ENCODE measurements around the gene COX7A2L. TPM values are rescaled to one million over a fixed set of nuclear protein-coding genes. Genes with fewer than 3 reads are reported as not detected.

The COX7A2L gene
- polyA plus RNA-seq, 5 donors, result 175 to 200 (median 186) TPM

- DNase-seq, result no peak
Observed at GRCh38 chr2:42324244-42324643, 36.8 kb downstream of the COX7A2L start.

GRCh38 chr2:42321452-42322064, 39.5 kb downstream of the COX7A2L start:
- DNase-seq, result no peak

DNA sequence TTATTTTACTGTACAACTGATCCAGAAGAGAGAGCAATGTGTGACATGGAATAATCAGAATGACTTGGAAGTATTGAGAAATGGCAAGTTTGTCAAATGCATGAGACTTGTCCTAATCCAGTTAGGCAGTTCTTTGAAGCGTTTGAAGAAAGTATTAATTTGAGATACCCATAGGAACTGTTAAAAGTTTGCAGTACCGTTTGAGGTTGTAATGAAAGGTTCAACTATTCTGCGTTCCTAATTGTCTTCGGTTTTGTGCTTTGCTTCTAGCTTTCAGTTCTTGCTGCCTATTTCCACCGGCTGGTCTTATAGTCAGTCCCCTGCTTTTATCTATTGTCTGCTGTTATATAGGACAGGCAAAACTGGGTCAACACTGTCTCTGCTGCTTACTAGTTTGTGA, 41.8 kb downstream of the COX7A2L start:
- DNase-seq, result no peak

DNA sequence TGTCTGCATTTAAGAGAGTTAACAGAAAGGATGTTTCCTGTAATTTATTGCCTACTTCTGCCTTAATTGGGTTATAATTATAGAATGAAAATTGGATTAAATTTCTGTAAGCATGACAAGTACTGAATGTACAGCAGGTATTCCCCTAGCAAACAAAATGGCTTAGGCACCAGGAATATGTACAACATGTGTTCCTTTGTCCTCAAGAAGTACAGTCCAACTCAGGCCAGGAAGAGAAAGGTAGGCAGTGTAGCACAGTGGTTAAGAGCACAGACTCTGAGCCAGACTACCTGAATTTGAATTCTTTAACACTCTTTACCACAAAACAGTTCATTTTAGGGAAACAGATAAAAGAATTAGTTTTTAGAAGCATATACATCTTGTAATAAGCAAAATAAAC, 43.1 kb downstream of the COX7A2L start:
- DNase-seq, result no peak

DNA sequence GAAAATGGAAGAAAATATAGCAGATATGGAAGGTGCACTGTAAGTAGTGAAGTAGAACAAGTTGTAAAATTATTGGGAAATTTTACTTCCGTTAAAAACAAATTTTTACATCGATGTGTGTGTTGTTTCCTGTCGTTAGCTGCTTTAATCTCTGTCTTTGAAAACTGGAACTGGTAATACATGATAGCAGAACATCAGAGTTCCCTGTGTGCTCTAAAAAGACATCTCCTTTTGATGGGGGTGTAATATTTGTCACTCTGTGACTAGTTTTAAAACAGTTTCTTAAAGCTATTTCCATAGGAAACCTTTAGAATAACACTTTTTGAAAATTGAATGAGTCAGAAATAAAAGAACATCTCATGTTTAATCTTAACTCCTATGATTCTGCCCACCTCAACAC, 43.5 kb downstream of the COX7A2L start:
- no peak for DNase-seq

GRCh38 chr2:42316910-42317309, 44.1 kb downstream of the COX7A2L start:
- DNase-seq, result no peak

GRCh38 chr2:42315844-42316470, 45.1 kb downstream of the COX7A2L start:
- peak; percentile 55 to 60 for DNase-seq

GRCh38 chr2:42314892-42315468, 46.0 kb downstream of the COX7A2L start:
- DNase-seq, result no peak

DNA sequence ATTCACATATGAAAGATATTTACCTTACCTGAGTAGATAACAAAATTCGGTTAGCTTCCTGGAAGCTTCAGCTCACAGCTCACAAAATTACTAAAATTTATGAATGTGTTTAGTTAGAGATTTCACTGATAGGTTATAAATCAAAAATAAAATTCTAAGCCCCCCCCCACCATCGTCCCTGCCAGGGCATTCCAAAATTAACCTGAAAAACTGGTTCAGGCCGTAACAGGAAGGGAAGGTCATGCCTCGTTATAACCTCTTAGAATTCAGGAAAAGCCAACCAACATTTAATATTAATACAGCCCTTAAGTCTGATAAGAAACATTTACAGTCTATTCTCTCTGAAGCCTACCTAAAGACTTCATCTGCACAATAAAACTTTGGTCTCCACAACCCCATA, 48.9 kb downstream of the COX7A2L start:
- no peak for DNase-seq

DNA sequence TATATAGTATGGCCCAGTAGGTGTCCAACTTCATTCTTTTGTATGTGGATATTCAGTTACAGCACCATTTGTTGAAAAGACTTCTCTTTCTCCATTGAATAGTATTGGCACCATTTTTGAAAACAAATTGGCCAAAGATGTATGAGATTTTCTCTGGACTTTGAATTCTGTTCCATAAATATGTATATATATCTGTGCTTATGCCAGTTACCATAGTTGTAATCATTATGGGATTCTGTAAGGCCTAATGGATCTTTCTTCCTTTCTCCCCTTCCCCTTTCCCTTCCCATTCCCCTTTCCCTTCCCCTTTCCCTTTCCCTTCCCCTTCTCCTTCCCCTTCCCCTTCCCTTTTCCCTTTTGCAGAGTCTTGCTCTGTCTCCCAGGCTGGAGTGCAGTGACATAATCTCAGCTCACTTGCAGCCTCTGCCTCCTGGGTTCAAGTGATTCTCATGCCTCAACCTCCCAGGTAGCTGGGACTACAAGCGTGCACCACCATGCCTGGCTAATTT, 51.0 kb downstream of the COX7A2L start:
- no peak for DNase-seq

DNA sequence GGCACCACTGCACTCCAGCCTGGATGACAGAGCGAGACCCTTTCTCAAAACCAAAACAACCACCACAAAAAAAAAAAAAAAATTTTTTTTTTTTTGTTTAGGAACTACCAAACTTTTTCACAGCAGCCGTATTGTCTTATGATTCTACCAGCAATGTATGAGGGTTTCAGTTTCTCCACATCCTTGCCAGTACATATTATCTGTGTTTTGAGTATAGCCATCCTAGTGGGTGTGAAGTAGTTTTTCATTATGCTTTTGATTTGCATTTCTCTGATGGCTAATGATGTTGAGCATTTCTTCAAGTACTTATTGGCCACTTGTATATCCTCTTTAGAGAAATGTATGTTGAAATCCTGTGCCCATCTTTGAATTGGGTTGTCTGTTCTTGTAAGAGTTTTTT, 51.7 kb downstream of the COX7A2L start:
- DNase-seq, result no peak

DNA sequence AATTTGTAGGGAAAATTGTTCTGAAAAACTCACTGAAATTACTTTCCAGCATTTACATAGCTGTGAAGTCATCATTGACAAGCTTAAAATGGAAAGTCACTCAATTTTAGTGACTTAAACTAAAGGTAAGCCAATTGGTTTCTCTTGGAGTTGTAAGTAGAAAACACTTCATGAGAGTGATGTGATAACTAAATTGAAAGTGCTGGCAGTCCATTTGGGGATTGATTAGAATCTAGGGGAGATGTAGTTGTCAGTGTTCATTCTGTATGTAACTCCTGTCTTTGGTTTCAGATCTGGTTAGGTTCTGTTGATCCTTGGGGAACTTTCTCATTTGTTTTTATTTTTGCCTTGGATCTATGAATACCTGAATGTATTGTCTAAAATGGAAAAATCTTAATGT, 53.8 kb downstream of the COX7A2L start:
- no peak for DNase-seq

DNA sequence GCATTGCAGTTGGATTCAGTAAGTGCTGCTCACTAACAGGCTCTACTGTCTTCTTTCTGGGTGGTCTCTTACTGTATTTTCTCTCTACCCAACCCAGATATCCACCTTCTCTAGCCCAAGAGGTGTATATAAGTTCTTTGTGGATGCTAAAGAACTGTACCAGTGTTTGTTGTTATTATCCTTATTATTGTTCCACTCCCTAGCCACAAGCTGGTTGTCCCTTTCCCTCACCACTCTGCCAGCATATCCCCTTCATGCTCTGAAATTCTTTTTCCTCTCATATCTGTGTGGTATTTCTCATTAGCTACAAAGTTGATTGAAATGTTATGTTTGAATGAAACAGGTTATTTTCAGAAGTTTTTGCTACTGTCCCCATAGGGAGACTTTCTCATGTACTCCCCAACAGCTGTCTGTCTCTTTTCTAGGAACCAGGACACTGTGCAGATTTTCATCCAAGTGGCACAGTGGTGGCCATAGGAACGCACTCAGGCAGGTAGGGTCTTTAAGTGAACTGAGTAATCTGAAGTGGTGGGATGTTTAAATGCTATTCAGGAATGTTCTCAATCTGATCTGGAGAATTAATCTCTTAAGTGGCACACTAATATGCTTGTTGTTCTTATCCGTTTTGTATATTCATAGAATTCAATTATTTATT, 56.8 kb downstream of the COX7A2L start:
- DNase-seq, result no peak

- DNase-seq, result no peak
Observed at GRCh38 chr2:42303252-42303651, 57.8 kb downstream of the COX7A2L start.

- no peak for DNase-seq
Observed at GRCh38 chr2:42300527-42300926, 60.5 kb downstream of the COX7A2L start.

Other genes with a start within 250 kb of the COX7A2L start
- 100 to 1,000 TPM in 3 of 5 donors, 10 to 100 TPM in 2; 57.9 to 109 (median 100) TPM for gene EML4, start 191.9 kb downstream of the COX7A2L start, polyA plus RNA-seq (ENCODE audit: insufficient read depth in 1 of 5, insufficient read length in 5 of 5, low replicate concordance in 1 of 5)
- gene KCNG3, start 132.8 kb upstream of the COX7A2L start, polyA plus RNA-seq (ENCODE audit: insufficient read depth in 1 of 5, insufficient read length in 5 of 5, low replicate concordance in 1 of 5), result under 1 TPM; 0.06 to 0.18 (median 0.10) TPM
- 10 to 100 TPM; 47.0 to 80.4 (median 72.9) TPM for gene MTA3, start 207.4 kb upstream of the COX7A2L start, polyA plus RNA-seq (ENCODE audit: insufficient read depth in 1 of 5, insufficient read length in 5 of 5, low replicate concordance in 1 of 5)

Measured in right lung (tissue), 5 donors.